COLO668 (cell line): ENCODE data around the gene TTC34.
"Not testable (repeated sequence)": the region's sequence is repeated elsewhere in the genome, so short reads cannot be mapped to it uniquely, and the experiment has no call there.

Experiments used
- DNase-seq: peaks from one replicate; lab custom pipeline; 2025; ENCODE audit not compliant: unreplicated experiment; lab: John Stamatoyannopoulos, UW

TTC34 gene

GRCh38 chr1:2630498-2631135 is 170.9 kb downstream of the TTC34 start:
- no peak for DNase-seq

DNA sequence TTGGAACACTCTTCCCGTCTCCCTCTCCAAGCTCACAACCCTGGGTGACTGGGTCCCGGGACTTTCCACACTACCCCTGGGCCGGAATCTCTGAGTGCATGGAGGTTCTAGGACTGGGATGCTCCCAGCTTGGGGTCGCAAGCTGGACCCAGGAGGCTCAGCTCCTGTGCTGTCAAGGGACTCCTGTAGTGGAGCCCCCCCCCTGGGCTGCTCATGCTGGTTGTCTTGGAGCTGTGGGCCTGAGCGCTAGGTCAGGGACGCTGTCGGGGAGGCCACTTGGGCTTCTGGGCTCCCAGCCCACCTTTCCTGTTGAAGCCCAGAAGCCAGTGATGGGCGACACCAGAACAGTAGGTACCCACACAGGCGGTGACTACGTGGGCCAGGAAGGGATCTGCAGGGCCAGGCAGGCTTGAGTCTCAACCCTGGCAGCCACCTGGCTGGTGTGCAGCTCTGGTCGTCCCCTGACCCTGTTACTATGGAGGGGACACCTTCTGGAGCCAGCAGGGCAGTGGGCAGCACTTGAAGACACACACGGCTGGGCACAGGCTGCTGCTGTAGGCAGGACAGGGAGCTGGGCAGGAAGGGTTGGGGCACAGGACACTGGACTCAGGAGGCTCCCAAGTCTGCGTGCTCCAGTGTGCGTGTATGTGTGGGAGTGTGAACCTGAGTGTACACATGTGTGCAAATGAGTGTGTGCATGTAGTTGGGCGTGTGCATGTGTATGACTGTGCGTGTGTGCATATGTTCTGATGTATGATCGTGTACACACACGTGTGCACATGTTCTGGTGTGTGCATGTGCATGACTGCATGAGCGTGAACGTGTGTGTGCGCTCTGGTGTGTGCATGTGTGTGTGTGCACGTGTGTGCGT is 171.6 kb downstream of the TTC34 start:
- no peak for DNase-seq

DNA sequence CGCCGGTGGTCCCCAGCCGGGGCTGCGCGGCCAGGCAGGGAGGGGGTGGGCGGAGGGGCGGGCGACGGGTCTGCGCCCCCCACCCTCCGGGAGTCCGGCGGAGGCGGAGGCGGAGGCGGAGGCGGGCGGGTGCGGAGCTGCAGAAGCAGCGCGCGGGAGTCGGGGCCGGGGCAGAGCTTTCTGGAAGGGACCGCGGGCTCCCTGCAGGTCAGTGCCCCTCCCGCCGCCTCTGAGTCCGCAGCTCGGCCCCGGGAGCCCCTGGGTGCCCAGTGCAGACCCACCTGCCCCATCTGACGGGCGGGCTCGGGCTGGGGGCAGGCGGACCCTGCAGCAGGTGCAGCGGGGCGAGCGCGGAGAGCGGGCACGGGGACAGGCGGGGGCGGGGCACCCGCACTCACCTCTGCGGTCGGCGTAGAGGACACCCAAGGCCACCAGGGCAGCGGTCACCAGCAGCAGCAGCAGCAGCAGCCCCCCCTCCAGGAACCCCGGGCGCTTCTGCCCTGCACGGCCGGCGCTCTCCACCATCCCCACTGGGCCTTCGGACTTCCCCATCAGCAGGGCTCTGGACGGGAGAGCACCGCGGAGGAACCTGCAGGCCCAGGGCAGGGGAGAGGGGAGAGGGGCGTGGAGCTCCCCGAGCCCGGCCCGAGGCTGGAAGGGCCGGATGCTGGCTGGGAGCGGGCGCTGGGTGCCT is 172.4 kb downstream of the TTC34 start:
- no peak for DNase-seq

GRCh38 chr1:2628191-2628932 is 173.1 kb downstream of the TTC34 start:
- no peak for DNase-seq

DNA sequence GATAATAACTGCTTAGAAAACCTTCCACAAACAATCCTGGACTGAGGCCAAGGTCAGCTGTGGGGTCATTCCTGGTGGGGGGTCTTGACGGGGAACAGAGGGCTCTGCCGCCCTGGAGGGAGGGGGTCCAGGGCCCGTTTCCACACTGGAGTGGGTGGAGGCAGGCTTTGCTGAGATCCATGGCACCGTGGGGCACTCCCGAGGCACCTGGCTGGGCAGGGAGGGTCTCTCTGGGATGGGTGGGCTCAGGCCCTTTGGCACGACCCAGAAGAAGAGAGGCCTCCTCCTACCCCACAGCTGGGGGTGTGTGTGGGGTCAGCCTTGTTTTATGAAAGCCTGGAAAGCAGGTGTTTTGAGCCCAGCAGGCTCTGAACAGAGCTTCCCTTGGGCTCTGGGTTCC is 173.7 kb downstream of the TTC34 start:
- no peak for DNase-seq

DNA sequence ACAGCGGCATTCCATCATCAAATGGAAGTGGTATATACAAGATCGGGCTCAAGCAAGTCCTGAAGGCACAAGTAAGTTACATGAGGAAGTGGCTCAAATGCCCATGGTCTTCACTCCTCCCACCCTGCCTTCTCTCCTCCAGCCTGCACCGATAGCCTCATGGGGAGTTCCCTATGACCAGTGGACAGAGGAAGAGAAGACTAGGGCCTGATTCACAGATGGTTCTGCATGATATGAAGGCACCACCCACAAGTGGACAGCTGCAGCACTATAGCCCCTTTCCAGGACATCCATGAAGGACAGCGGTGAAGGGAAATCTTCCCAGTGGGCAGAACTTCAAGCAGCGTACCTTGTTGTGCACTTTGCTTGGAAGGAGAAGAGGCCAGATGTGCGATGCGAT is 175.7 kb downstream of the TTC34 start:
- DNase-seq = not testable (repeated sequence)

GRCh38 chr1:2625311-2625710 is 176.2 kb downstream of the TTC34 start:
- no peak for DNase-seq

GRCh38 chr1:2624735-2625300 is 176.7 kb downstream of the TTC34 start:
- DNase-seq = no peak

- DNase-seq = no peak
These were observed 177.7 kb downstream of the TTC34 start for GRCh38 chr1:2623571-2624337.

- DNase-seq = no peak
These were observed 183.5 kb downstream of the TTC34 start for GRCh38 chr1:2617971-2618470.

- DNase-seq = no peak
These were observed 187.3 kb downstream of the TTC34 start for GRCh38 chr1:2614145-2614544.

- no peak for DNase-seq
These were observed 188.7 kb downstream of the TTC34 start for GRCh38 chr1:2612591-2613365.

- peak; percentile 39 for DNase-seq
These were observed 189.7 kb downstream of the TTC34 start for GRCh38 chr1:2611621-2612437.

DNA sequence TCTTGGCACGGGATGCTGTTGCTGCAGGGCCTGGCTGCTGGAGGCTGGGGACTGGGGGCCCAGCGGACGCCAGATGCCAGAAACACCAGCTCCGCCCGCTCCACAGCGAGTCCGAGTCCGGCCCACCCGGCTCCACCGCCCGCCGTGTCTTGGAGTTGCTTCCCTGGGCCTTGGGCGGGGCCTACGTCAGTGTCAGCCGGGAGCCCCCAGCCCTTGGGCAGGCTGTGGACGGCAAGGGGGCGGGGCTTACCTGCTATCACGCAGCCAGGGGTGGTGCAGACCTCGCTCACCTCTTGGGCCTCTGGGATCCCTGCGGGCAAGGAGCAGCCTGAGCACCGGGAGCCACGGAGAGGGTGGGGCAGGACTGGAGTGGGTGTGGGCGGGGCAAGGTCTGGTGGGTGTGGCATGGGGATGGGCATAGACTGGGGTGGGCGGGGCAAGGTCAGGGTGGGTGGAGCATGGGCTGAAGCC is 190.4 kb downstream of the TTC34 start:
- DNase-seq = peak; percentile 46

- DNase-seq = no peak
These were observed 191.2 kb downstream of the TTC34 start for GRCh38 chr1:2610036-2610959.

GRCh38 chr1:2609319-2610035 is 192.0 kb downstream of the TTC34 start:
- DNase-seq = no peak
